Testis (tissue), 3 donors: ENCODE measurements around the gene GMEB2. TPM values are rescaled to one million over a fixed set of nuclear protein-coding genes. Genes with fewer than 3 reads are reported as not detected.
"Not testable (repeated sequence)": the region's sequence is repeated elsewhere in the genome, so short reads cannot be mapped to it uniquely, and the experiment has no call there.

Experiments
- DNase-seq: peaks from one replicate; pipeline ENCODE4 v3.0.0-alpha.2; 2019
- H3K27ac ChIP-seq, 2 donors: fragments of 200-600 bp; sonication (generic); one replicate each; pipeline ENCODE4 v1.5.1; 2019
- H3K27me3 ChIP-seq: fragments of 200-600 bp; sonication (generic); one replicate; pipeline ENCODE4 v1.5.1; 2019
- H3K36me3 ChIP-seq: fragments of 200-600 bp; sonication (generic); one replicate; pipeline ENCODE4 v1.5.1; 2017; ENCODE audit warnings: low read depth; ENCODE audit errors: missing control alignments
- H3K4me1 ChIP-seq: fragments of 200-600 bp; sonication (generic); one replicate; pipeline ENCODE4 v1.5.1; 2019
- H3K4me3 ChIP-seq, 2 donors: fragments of 200-600 bp; sonication (generic); one replicate each; pipeline ENCODE4 v1.5.1; 2017 to 2019
- H3K9me3 ChIP-seq: fragments of 200-600 bp; sonication (generic); one replicate; pipeline ENCODE4 v1.5.1; 2017
- POLR2A ChIP-seq: fragments of 450-650 bp; IDR thresholded peaks from one replicate; pipeline ENCODE4 v1.6.1; 2017; ENCODE audit warnings: antibody characterized with exemption, mild to moderate bottlenecking, moderate library complexity
- WGBS, 2 donors: methylation state at CpG; one replicate each; pipeline ENCODE4 v1.1.5; 2018; 5-methylcytosine and 5-hydroxymethylcytosine counted together
- intact Hi-C: fragments of 100-400 bp; cut with DNase I; formaldehyde crosslinking; loops from one replicate; pipeline ENCODE4 v1.15.1; 2023; ENCODE audit warnings: low total_unique reads
- polyA plus RNA-seq: library from polyadenylated mRNA; stranded (reverse); fragments of 350-450 nt; fragmentation: Illumina TruSeq; extraction: RNeasy Lipid Tissue Mini Kit (QIAGEN cat#74804); gene quantifications from one replicate; pipeline ENCODE4 v1.2.3, GENCODE V29; 2014; ENCODE audit warnings: low read depth, low replicate concordance; ENCODE audit not compliant: insufficient read depth
- total RNA-seq, 2 donors: library from RNA; depleted of rRNA; stranded (reverse); fragments of >200 nt; gene quantifications; one replicate each; pipeline ENCODE4 v1.2.3, GENCODE V29; 2016
- TF ChIP-seq, protein P1 (sequence below), 3 experiments: fragments of 450-650 bp in 2 of 3; fragments of 200-600 bp in 1 of 3; sonication (generic) in 1 of 3; IDR thresholded peaks; one replicate each; pipeline ENCODE4 v1.5.1; 2016 to 2019; ENCODE audit warnings: antibody characterized with exemption in 3 of 3, mild to moderate bottlenecking in 2 of 3, moderate library complexity in 1 of 3

The GMEB2 gene
- total and polyA plus RNA-seq, 3 donors from 2014 or later: 20.3 to 33.1 (median 31.0) TPM

DNA sequence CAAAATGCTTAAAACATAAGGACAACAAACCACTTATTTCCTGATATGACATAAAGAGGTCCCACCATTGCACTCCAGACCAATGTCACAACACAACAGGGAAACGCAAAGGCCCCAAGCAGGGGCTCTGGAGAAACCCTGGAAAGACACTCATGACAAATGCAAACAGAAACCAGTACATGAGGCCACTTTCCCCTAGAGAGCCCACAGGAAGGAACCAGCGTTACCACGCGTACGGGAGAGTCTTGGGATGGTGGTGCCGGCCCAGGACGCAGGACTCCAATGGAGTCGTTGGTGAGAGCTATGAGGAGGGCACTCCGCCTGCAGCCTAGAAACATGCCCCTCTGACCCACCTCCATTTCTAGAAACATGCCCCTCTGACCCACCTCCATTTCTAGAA, 20.2 kb downstream of the GMEB2 start:
- H3K27me3 ChIP-seq: no peaks in the 10 kb centered on the region
- intact Hi-C loops: no loop called here
- H3K36me3 ChIP-seq: no peaks in the 10 kb centered on the region
- H3K4me1 ChIP-seq: no peaks in the 10 kb centered on the region
- H3K27ac ChIP-seq: no peak overlapping the region
- H3K9me3 ChIP-seq: no peaks in the 10 kb centered on the region
- no peak overlapping the region for H3K4me3 ChIP-seq
- TF ChIP-seq, protein P1, sequence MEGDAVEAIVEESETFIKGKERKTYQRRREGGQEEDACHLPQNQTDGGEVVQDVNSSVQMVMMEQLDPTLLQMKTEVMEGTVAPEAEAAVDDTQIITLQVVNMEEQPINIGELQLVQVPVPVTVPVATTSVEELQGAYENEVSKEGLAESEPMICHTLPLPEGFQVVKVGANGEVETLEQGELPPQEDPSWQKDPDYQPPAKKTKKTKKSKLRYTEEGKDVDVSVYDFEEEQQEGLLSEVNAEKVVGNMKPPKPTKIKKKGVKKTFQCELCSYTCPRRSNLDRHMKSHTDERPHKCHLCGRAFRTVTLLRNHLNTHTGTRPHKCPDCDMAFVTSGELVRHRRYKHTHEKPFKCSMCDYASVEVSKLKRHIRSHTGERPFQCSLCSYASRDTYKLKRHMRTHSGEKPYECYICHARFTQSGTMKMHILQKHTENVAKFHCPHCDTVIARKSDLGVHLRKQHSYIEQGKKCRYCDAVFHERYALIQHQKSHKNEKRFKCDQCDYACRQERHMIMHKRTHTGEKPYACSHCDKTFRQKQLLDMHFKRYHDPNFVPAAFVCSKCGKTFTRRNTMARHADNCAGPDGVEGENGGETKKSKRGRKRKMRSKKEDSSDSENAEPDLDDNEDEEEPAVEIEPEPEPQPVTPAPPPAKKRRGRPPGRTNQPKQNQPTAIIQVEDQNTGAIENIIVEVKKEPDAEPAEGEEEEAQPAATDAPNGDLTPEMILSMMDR (IDR thresholded peaks at IDR 0.05): no peak
- TF ChIP-seq POLR2A: no peak
- 95% methylated on average over 9 of the region's 9 CpGs for WGBS, 2 donors
- DNase-seq: no peak

DNA sequence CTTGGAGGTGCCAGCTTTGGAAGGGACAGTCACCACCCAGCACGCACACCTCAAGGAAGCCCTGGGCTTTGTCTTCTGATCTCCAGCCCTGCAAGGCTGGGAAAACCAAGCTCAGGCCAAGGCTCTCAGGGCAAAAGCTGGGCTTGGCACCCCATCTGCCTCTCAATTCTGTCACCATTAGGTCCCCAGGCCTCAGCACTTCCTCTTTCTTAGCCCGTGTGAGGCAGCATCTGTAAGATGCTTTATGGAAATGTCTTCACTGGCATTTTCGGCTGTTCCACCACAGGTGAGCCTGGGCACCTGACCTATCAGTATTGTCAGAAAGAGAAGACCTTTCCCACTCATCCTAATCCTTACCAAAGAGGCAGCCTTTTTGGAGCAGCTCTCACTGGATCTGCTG, 24.6 kb downstream of the GMEB2 start:
- no peak for DNase-seq
- Histone ChIP-seq H3K27ac (no peak overlapping the region), H3K4me3 (no peak overlapping the region), H3K27me3 (no peaks in the 10 kb centered on the region), H3K36me3 (no peaks in the 10 kb centered on the region), H3K4me1 (no peaks in the 10 kb centered on the region), H3K9me3 (no peaks in the 10 kb centered on the region)
- TF ChIP-seq, protein P1 (IDR thresholded peaks at IDR 0.05): no peak
- no peak for TF ChIP-seq POLR2A
- 93 to 94% methylated on average over 3 of the region's 3 CpGs for WGBS, 2 donors
- intact Hi-C loops: no loop called here

DNA sequence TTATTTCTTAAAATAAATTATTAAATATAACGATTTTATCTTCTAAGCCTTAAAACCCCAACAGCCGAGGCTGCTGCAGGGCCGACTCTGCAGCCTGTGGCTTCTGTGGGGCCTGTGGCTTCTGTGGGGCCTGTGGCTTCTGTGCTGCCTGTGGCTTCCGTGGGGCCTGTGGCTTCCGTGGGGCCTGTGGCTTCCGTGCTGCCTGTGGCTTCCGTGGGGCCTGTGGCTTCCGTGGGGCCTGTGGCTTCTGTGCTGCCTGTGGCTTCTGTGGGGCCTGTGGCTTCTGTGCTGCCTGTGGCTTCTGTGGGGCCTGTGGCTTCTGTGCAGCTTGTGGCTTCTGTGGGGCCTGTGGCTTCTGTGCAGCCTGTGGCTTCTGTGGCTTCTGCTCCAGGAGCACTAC, 25.2 kb downstream of the GMEB2 start:
- H3K36me3 ChIP-seq, H3K9me3 ChIP-seq, H3K27me3 ChIP-seq, H3K27ac ChIP-seq, DNase-seq, H3K4me1 ChIP-seq, H3K4me3 ChIP-seq, intact Hi-C loops: not testable (repeated sequence)
- 71 to 89% methylated on average over 5 to 8 of the region's 8 CpGs for WGBS, 2 donors

DNA sequence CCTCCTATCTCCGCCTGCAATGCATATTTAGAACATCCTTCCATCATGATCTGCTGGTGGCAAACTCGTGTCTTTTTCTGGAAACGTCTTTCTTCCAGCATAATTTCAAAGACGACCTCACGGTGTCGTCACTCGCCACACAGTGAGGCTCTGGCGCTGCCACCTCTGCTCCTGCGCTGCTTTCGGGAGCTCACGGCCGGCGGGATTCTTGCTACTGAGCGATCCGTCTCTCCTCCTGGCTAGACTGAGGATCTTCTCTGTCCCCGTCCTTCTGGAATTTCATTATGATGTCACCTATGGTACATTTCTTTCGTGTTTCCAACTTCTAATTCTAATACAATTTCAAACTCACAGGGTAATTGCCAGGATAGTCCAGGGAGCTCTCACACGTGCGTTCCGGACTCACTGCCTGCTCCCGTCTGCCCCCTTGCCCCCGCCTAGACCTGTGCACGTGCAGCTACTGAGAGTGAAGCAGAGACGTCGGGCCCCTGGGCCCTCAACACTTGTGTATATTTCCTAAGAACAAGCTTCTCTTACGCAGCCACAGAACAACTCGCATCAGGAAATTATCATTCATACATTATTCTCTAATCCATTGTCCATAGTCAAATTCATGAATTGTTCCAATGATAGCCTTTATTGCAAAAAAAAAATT, 27.4 kb downstream of the GMEB2 start:
- no peaks in the 10 kb centered on the region for H3K27me3 ChIP-seq
- no peaks in the 10 kb centered on the region for H3K4me1 ChIP-seq
- no peak overlapping the region for H3K27ac ChIP-seq
- no peak overlapping the region for H3K4me3 ChIP-seq
- TF ChIP-seq, protein P1 (IDR thresholded peaks at IDR 0.05): no peak
- no peak for TF ChIP-seq POLR2A
- H3K9me3 ChIP-seq: no peaks in the 10 kb centered on the region
- no peaks in the 10 kb centered on the region for H3K36me3 ChIP-seq
- intact Hi-C loops: no loop called here
- WGBS, 2 donors: 88 to 96% methylated on average over 27 of the region's 27 CpGs
- no peak for DNase-seq

DNA sequence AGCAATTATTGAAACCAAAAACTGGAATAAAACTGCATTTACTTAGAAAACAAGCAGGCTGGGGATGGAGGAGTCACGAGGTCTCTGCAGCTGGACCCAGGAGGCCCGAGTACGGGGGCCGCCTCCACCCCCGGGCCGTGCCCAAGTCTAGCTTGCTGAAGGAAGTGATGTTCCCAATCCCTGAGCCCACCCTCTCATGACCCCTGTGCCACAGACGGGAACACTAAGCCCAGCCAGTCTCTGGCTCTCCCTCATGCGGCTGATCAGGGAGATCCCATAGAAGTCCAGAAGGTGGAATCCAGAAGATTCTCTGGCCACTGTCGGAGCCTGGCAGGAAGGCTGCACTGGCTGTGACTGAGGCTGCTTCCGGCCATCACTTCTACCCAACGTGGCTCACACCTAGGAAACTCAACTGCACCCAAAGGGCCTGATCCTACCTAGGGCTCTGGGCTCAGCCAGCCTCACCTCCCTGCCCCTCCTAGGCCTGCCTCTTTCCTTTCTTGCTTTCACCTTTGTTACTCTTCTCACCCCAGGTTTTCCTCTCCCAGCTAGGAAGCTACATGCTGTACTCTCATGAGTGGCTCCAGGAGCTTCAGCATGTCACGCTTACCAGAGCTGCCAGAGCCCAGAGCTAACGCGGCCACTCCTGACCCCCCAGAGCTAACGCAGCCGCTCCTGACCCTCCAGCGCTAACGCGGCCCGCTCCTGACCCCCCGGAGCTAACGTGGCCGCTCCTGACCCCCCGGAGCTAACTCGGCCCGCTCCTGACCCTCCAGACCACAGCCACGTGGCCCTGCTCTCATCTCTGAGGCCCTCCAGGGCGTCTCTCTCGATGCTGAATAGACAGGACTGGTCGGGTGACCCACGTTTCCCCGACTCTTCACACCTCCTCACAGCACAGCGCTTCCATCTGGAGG, 28.2 kb downstream of the GMEB2 start:
- DNase-seq: no peak
- 85 to 90% methylated on average over 23 to 33 of the region's 33 CpGs for WGBS, 2 donors
- H3K4me1 ChIP-seq: no peaks in the 10 kb centered on the region
- no peak overlapping the region for H3K4me3 ChIP-seq
- TF ChIP-seq, protein P1 (IDR thresholded peaks at IDR 0.05): no peak
- TF ChIP-seq POLR2A: no peak
- H3K36me3 ChIP-seq: no peaks in the 10 kb centered on the region
- H3K9me3 ChIP-seq: no peaks in the 10 kb centered on the region
- intact Hi-C loops: no loop called here
- no peaks in the 10 kb centered on the region for H3K27me3 ChIP-seq
- no peak overlapping the region for H3K27ac ChIP-seq
